Fibroblast of pulmonary artery (primary cell): Measurements from ENCODE around the gene MTA1.

Experiments used
- DNase-seq: peaks from one replicate; pipeline ENCODE4 v3.0.0-alpha.2; 2010; ENCODE audit warnings: low read depth
- H3K4me3 ChIP-seq: replicated peaks from 2 replicates; pipeline ENCODE4 v1.5.1; 2011; ENCODE audit warnings: low read depth, mild to moderate bottlenecking, control low read depth, low read length, moderate library complexity
- TF ChIP-seq, protein P1 (sequence below): IDR thresholded peaks from 2 replicates; pipeline ENCODE4 v1.5.1; 2011; ENCODE audit warnings: mild to moderate bottlenecking, control low read depth, low read length, inconsistent platforms; ENCODE audit errors: missing control alignments

MTA1 gene

DNA sequence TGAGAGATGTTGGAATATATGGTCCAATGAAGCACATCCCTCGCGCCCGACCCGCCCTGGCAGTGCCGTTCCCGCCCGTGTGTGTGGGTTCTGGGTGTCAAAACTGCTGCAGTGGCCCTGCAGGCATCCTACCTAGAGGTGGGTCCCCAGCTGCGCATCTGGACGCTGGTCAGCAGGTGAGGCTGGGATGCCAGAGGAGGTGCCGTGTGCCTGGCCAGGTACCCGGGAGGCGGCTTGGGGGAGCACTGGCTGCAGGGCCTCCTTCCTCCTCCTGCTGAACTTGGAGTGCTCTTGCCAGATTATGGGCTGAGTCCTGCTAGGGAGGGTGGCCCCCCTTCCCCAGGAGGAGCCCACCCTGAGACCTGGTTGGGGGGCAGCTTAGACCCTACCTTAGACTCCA is 5.2 kb downstream of the MTA1 start:
- no peak for DNase-seq
- H3K4me3 ChIP-seq, result no peak overlapping the region
- TF ChIP-seq, protein P1, sequence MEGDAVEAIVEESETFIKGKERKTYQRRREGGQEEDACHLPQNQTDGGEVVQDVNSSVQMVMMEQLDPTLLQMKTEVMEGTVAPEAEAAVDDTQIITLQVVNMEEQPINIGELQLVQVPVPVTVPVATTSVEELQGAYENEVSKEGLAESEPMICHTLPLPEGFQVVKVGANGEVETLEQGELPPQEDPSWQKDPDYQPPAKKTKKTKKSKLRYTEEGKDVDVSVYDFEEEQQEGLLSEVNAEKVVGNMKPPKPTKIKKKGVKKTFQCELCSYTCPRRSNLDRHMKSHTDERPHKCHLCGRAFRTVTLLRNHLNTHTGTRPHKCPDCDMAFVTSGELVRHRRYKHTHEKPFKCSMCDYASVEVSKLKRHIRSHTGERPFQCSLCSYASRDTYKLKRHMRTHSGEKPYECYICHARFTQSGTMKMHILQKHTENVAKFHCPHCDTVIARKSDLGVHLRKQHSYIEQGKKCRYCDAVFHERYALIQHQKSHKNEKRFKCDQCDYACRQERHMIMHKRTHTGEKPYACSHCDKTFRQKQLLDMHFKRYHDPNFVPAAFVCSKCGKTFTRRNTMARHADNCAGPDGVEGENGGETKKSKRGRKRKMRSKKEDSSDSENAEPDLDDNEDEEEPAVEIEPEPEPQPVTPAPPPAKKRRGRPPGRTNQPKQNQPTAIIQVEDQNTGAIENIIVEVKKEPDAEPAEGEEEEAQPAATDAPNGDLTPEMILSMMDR, result no peak

DNA sequence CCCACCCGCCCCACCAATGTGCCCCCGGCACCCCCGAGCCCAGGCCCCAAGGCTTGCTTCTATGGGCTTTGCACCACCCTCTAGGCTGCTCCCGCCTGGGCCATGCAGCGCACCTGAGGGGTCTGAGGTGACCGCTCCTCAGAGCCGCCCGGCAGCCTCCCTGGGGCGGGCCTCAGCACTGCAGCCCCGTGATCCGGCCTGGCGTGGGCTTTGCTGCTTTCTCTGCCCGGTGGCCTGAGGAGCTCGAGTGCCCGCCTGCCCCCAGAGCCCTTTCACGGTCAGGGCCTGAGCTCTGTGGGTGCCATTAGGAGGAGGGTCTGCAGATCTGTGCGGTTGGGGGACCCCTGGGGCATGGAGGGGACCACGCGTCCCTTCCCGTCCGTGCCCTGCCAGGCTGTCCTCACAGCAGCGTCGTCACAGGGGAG is 6.2 kb downstream of the MTA1 start:
- TF ChIP-seq, protein P1, result no peak
- no peak for DNase-seq
- no peak overlapping the region for H3K4me3 ChIP-seq

DNA sequence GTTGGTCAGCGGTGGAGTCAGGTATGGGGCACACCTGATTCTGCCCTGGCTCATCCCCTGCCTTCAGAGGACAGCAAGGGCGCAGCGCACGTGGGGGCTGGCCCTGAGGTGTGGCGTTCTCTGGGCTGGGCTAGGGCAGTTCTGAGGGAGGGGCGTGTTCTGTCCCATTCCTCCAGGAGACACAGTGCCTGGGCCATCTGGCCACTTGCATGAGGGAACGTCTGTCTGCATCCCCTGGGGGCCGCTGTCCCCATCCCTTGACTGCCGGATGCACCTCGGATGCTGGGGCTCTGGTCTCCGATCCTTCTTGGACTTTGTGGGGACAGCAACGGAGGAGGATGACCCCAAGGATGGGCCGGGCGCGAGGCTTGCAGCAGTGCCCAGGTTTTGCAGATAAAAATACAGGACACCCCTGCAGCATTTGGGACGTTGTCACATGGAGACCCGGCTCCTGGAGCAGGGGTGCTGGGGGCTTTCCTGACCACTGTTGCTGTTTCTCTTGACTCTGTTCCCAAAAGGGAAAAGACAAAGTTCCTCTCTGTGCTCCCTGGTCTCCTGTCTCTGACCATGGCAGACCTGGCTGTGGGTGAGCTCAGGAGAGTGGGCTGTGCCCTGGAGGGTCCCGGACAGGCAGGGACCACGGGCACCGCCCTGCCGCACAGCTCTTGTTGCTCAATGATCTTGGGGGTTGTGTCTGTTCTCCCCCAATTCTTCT is 6.9 kb downstream of the MTA1 start:
- no peak for DNase-seq
- TF ChIP-seq, protein P1, result no peak
- no peak overlapping the region for H3K4me3 ChIP-seq

DNA sequence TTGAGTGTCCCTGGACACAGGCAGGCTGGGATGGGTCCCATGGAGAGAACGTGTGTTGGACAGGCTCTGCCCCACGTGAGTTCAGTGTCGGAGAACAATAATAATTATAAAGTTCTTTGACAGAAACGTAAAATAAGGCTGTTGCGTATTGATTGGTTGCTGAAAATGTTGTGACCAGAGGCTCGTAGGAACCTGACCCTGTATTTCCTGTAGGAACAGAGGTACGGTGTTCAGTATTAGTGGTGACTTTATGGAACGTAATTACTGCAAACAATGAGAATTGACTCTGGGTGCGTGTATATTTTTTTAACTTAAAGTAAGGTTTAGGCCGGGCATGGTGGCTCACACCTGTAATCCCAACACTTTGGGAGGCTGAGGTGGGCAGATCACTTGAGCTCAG is 7.8 kb downstream of the MTA1 start:
- H3K4me3 ChIP-seq, result no peak overlapping the region
- TF ChIP-seq, protein P1, result no peak
- DNase-seq, result no peak

DNA sequence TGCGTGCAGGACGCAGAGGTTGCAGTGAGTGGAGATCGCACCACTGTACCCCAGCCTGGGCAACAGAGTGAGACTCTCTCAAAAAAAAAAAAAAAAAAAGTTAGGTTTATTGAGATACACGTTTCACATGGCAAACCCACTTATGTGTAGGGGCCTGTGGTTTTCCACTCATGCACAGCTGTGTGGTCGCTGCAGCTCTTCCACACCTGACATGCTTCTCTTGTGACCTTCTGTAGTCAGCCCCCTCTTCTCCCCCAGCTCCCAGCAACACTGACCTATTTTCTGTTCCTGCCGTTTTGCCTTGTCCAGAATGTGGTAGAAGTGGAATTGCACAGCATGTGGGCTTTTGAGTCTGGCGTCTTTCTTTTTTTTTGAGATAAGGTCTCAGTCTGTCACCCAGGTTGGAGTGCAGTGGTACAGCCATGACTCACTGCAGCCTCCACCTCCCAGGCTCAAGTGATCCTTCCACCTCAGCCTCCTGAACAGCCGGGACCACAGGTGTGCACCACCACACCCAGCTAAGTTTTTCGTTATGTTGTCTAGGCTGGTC is 8.4 kb downstream of the MTA1 start:
- H3K4me3 ChIP-seq, result no peak overlapping the region
- DNase-seq, result no peak
- TF ChIP-seq, protein P1, result no peak

DNA sequence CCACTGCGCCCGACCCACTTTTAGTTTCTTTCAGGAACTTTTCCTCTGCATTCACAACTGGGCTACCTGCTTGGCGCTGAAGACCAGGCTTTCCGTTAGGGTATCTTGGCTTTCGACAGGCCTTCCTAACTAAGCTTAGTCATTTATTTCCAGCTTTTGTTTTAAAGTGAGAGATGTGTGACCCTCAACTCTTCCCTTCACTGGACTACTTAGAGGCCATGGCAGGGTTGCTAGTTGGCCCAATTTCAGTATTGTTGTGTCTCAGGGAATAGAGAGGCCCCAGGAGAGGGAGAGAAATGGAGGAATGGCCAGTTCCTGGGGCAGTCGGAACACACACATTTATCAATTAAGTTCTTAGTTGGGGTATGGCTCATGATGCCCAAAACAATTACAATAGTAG is 10.4 kb downstream of the MTA1 start:
- H3K4me3 ChIP-seq, result no peak overlapping the region
- TF ChIP-seq, protein P1, result no peak
- DNase-seq, result peak; percentile 80

DNA sequence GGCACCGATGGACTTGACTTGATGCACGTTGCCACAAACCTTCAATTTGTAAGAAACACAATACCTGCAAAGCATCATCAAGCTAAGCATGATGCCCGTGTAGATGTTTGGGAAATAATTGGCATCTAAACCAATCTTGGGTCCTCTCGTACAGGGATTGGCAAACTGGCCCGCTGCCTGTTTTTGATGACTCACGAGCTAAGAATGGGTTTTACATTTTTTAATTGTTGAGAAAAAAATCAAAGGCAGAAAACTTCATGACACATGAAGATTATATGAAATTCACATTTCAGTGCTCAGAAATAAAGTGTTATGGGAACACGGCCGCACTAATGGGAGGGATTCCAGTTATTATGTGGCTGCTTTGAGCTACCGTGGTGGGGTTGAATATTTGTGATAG is 10.9 kb downstream of the MTA1 start:
- TF ChIP-seq, protein P1, result no peak
- no peak overlapping the region for H3K4me3 ChIP-seq
- peak; percentile 84 for DNase-seq
